HCT116 (cell line): ENCODE data around the gene INSR. TPM values are rescaled to one million over a fixed set of nuclear protein-coding genes. Genes with fewer than 3 reads are reported as not detected.

ENCODE experiments used
- ATAC-seq: fragments of 200-7000 bp; cut with Tn5 transposase; 2 replicates; pipeline ENCODE4 v1.9.1; 2020; ENCODE audit warnings: mild to moderate bottlenecking, moderate library complexity
- BruUV-seq: library from RNA; stranded (reverse); fragments of 400-500 nt; replicated peaks from 2 replicates; lab custom pipeline; 2021; lab: Mats Ljungman, UMichigan
- CTCF ChIA-PET: fragments of 300-600 bp; sonication (Branson Sonifier 250); formaldehyde crosslinking; loops from one replicate; lab custom pipeline; 2021; ENCODE audit warnings: antibody characterized with exemption; lab: Charles Lee
- POLR2A ChIA-PET: fragments of 300-600, 350-600 bp; sonication (Branson Sonifier 250); formaldehyde crosslinking; loops from one replicate; lab custom pipeline; 2021; ENCODE audit warnings: antibody characterized with exemption; lab: Charles Lee
- RAD21 ChIA-PET, 2 experiments: fragments of 300-600 bp; sonication (Branson Sonifier 250); formaldehyde crosslinking; loops; one replicate each; lab custom pipeline; 2023; ENCODE audit warnings: low total read pairs in 2 of 2; ENCODE audit not compliant: uncharacterized antibody in 2 of 2, unreplicated experiment in 2 of 2, low non-redundant PET in 1 of 2; lab: Charles Lee
- DNase-seq: peaks from one replicate; pipeline ENCODE4 v3.0.0-alpha.2; 2010; ENCODE audit warnings: low read depth, low spot score
- H2AFZ ChIP-seq: fragments of 200-600 bp; shearing (Covaris generic), sonication (generic); 2 replicates; pipeline ENCODE4 v1.6.1; 2017; ENCODE audit warnings: low read depth, mixed run types, mixed read lengths, antibody characterized with exemption, low read length; ENCODE audit not compliant: poor library complexity, severe bottlenecking
- H3K27ac ChIP-seq: 2 replicates; pipeline ENCODE4 v1.5.1; 2012; ENCODE audit warnings: low read depth, low read length
- H3K27me3 ChIP-seq: fragments of 200-600 bp; sonication (generic); 2 replicates; pipeline ENCODE4 v1.6.1; 2016; ENCODE audit warnings: mixed run types, low read length, mixed read lengths; ENCODE audit not compliant: insufficient read depth
- H3K36me3 ChIP-seq, 2 experiments: fragments of 200-500 bp in 1 of 2; fragments of 200-600 bp in 1 of 2; sonication (Bioruptor generic) in 1 of 2; sonication (generic) in 1 of 2; 2 replicates each; pipeline versions ENCODE4 v1.5.1 to v1.6.1; 2014 to 2016; ENCODE audit warnings: low read length in 2 of 2, inconsistent platforms in 1 of 2, mixed read lengths in 1 of 2, mixed run types in 1 of 2; ENCODE audit not compliant: insufficient read depth in 2 of 2, control insufficient read depth in 1 of 2
- H3K4me1 ChIP-seq, 2 experiments: fragments of 200-600 bp in 1 of 2; sonication (generic) in 1 of 2; 2 replicates each; pipeline versions ENCODE4 v1.5.1 to v1.6.1; 2012 to 2017; ENCODE audit warnings: low read length in 2 of 2, inconsistent platforms in 1 of 2, mild to moderate bottlenecking in 1 of 2, mixed read lengths in 1 of 2, mixed run types in 1 of 2, moderate library complexity in 1 of 2; ENCODE audit not compliant: insufficient read depth in 2 of 2, control insufficient read depth in 1 of 2
- H3K4me2 ChIP-seq: fragments of 200-600 bp; sonication (generic); 2 replicates; pipeline ENCODE4 v1.6.1; 2017; ENCODE audit warnings: mixed run types, low read length, mixed read lengths
- H3K4me3 ChIP-seq, 2 experiments: fragments of 200-600 bp in 1 of 2; sonication (generic) in 1 of 2; replicated peaks in 1 of 2; 2 replicates each; pipeline ENCODE4 v1.5.1; 2011 to 2016; ENCODE audit warnings: low read length in 2 of 2, control low read depth in 1 of 2, low read depth in 1 of 2, mild to moderate bottlenecking in 1 of 2, mixed read lengths in 1 of 2, mixed run types in 1 of 2
- H3K79me2 ChIP-seq: fragments of 200-600 bp; sonication (generic); 2 replicates; pipeline ENCODE4 v1.6.1; 2017; ENCODE audit warnings: mild to moderate bottlenecking, mixed run types, low read length, moderate library complexity, mixed read lengths; ENCODE audit not compliant: insufficient read depth
- H3K9ac ChIP-seq: fragments of 200-600 bp; sonication (generic); 2 replicates; pipeline ENCODE4 v1.6.1; 2016; ENCODE audit warnings: low read length, mixed read lengths
- H3K9me2 ChIP-seq: fragments of 200-600 bp; sonication (generic), shearing (Covaris generic); 2 replicates; pipeline ENCODE4 v1.6.1; 2017; ENCODE audit warnings: mixed run types, mild to moderate bottlenecking, moderate library complexity; ENCODE audit not compliant: insufficient read depth
- H3K9me3 ChIP-seq, 2 experiments: fragments of 200-500 bp in 1 of 2; fragments of 200-600 bp in 1 of 2; sonication (Bioruptor generic) in 1 of 2; sonication (generic) in 1 of 2; 2 replicates each; pipeline ENCODE4 v1.6.1; 2014 to 2017; ENCODE audit warnings: low read length in 2 of 2, mixed read lengths in 2 of 2, inconsistent platforms in 1 of 2, low read depth in 1 of 2, mild to moderate bottlenecking in 1 of 2, mixed run types in 1 of 2, moderate library complexity in 1 of 2; ENCODE audit not compliant: control insufficient read depth in 1 of 2, insufficient read depth in 1 of 2
- H4K20me1 ChIP-seq: fragments of 200-600 bp; sonication (generic), shearing (Covaris generic); 2 replicates; pipeline ENCODE4 v1.6.1; 2017; ENCODE audit warnings: mixed run types, mild to moderate bottlenecking, moderate library complexity; ENCODE audit not compliant: insufficient read depth
- ELF1 ChIP-seq: IDR thresholded peaks from 2 replicates; pipeline ENCODE4 v1.6.1; 2012; ENCODE audit warnings: low read depth, borderline replicate concordance
- EZH2 ChIP-seq: fragments of 200-600 bp; sonication (generic); IDR thresholded peaks from 2 replicates; pipeline ENCODE4 v1.6.1; 2017; ENCODE audit warnings: antibody characterized with exemption, mixed run types
- EZH2phosphoT487 ChIP-seq: fragments of 200-600 bp; IDR thresholded peaks from 2 replicates; pipeline ENCODE4 v1.6.1; 2018; ENCODE audit warnings: antibody characterized with exemption, borderline replicate concordance
- JUND ChIP-seq: IDR thresholded peaks from 2 replicates; pipeline ENCODE4 v1.6.1; 2012
- SP1 ChIP-seq: IDR thresholded peaks from 2 replicates; pipeline ENCODE4 v1.6.1; 2012; ENCODE audit warnings: low read depth
- SRF ChIP-seq: IDR thresholded peaks from 2 replicates; pipeline ENCODE4 v1.6.1; 2012; ENCODE audit warnings: low read depth
- TCF7L2 ChIP-seq: IDR thresholded peaks from 2 replicates; pipeline ENCODE4 v1.7.0; 2011; ENCODE audit warnings: borderline replicate concordance, inconsistent platforms; ENCODE audit not compliant: insufficient read depth, insufficient read length; ENCODE audit errors: extremely low read depth
- ZNF274 ChIP-seq: fragments of 200-500 bp; sonication (Bioruptor generic); IDR thresholded peaks from 2 replicates; pipeline ENCODE4 v1.6.1; 2014; ENCODE audit warnings: mild to moderate bottlenecking, low read depth, low read length, inconsistent platforms
- intact Hi-C: fragments of 100-400 bp; cut with micrococcal nuclease; formaldehyde crosslinking; loops from 2 replicates; pipeline ENCODE4 v1.10.0; 2022
- total RNA-seq: library from RNA; stranded (reverse); gene quantifications from one replicate; pipeline ENCODE4 v1.2.1, GENCODE V29; 2021; ENCODE audit not compliant: unreplicated experiment
- TF ChIP-seq, protein P1 (sequence below): IDR thresholded peaks from 2 replicates; pipeline ENCODE4 v1.6.1; 2012
- TF ChIP-seq, protein P2 (sequence below): IDR thresholded peaks from 2 replicates; pipeline ENCODE4 v1.6.1; 2011; ENCODE audit warnings: mild to moderate bottlenecking, low read length, moderate library complexity; ENCODE audit not compliant: insufficient replicate concordance; ENCODE audit errors: extremely low read depth

The INSR gene
- total RNA-seq, 1 experiment from 2014 or later, result 25.4 TPM

- TF ChIP-seq ZNF274, result no peak
- TF ChIP-seq EZH2phosphoT487, result no peak
- TF ChIP-seq EZH2, result no peak
- TF ChIP-seq, protein P1, sequence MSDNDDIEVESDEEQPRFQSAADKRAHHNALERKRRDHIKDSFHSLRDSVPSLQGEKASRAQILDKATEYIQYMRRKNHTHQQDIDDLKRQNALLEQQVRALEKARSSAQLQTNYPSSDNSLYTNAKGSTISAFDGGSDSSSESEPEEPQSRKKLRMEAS, result no peak
- no peak for TF ChIP-seq SP1
- TF ChIP-seq SRF, result no peak
- TF ChIP-seq, protein P2, sequence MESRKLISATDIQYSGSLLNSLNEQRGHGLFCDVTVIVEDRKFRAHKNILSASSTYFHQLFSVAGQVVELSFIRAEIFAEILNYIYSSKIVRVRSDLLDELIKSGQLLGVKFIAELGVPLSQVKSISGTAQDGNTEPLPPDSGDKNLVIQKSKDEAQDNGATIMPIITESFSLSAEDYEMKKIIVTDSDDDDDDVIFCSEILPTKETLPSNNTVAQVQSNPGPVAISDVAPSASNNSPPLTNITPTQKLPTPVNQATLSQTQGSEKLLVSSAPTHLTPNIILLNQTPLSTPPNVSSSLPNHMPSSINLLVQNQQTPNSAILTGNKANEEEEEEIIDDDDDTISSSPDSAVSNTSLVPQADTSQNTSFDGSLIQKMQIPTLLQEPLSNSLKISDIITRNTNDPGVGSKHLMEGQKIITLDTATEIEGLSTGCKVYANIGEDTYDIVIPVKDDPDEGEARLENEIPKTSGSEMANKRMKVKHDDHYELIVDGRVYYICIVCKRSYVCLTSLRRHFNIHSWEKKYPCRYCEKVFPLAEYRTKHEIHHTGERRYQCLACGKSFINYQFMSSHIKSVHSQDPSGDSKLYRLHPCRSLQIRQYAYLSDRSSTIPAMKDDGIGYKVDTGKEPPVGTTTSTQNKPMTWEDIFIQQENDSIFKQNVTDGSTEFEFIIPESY, result no peak
- no peak for TF ChIP-seq JUND
Observed at GRCh38 chr19:7223429-7223828, 70.8 kb downstream of the INSR start (continued).

- no peaks in the 10 kb centered on the region for H3K36me3 ChIP-seq
- H4K20me1 ChIP-seq, result no peaks in the 10 kb centered on the region
- ChIA-PET RAD21 (no interaction called here), POLR2A (interaction anchor here (0.5 kb wide), 1 partner anchor 12 kb away, joined by 5 read pairs; no protein-coding TSS in a partner anchor), CTCF (no interaction called here)
- no peak for DNase-seq
- no TSS peak for BruUV-seq
- no peak overlapping the region for H3K4me3 ChIP-seq
- H3K9me3 ChIP-seq, result no peaks in the 10 kb centered on the region
- H3K79me2 ChIP-seq, result no peaks in the 10 kb centered on the region
- no peak overlapping the region for H3K27ac ChIP-seq
- intact Hi-C loops, result no loop called here
- no peak overlapping the region for H3K4me2 ChIP-seq
- no peaks in the 10 kb centered on the region for H3K27me3 ChIP-seq
- no peak overlapping the region for H2AFZ ChIP-seq
- H3K9me2 ChIP-seq, result no peaks in the 10 kb centered on the region
- TF ChIP-seq TCF7L2, result no peak
- TF ChIP-seq ELF1, result no peak
- no peak for TF ChIP-seq SP1
- no peaks in the 10 kb centered on the region for H3K4me1 ChIP-seq
- H3K9ac ChIP-seq, result no peak overlapping the region
- ATAC-seq, result no peak
Observed at GRCh38 chr19:7219056-7219455, 75.2 kb downstream of the INSR start.
